ENCODE measurements around the gene IGFN1.

Gene IGFN1

DNA sequence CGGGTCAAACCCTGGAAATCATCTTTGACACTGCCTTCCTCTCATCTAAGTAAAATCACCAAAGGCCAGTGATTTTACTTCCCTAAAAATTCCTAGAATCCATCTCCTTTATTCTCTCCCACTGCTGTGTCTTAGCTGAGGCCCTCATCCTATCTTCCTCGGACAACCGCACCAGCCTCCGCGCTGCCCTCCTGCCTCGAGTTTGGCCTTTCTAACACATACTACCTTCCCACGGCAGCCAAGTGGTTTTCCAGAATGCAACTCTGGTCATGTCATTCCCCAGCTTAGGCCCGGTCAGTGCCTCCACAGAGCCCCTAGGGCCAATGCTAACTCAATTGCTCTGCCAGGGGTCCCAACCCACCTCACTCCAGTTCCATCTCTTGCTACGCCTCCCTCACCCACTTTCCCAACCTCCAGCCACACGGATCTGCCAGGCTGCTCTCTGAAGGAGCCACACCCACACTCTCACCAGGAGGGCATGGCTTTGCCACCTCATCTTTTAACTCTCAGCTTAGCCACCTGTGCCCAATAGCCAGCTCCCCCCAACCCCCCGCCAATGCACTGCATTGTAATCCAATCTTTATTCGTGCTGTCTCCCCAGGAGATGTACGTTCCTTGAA, 43.1 kb upstream of the IGFN1 start:
- Histone ChIP-seq H3K36me3 (peaks cover 100% of the 10 kb centered on the region), H3K27me3 (ENCODE audit: insufficient read depth, low read depth, severe bottlenecking) (no peaks in the 10 kb centered on the region), H3K9me3 (ENCODE audit: severe bottlenecking) (no peaks in the 10 kb centered on the region), H3K27ac (no peak overlapping the region), H3K4me3 (ENCODE audit: low read depth, low read length) (no peak overlapping the region)
- TF ChIP-seq, protein P1, sequence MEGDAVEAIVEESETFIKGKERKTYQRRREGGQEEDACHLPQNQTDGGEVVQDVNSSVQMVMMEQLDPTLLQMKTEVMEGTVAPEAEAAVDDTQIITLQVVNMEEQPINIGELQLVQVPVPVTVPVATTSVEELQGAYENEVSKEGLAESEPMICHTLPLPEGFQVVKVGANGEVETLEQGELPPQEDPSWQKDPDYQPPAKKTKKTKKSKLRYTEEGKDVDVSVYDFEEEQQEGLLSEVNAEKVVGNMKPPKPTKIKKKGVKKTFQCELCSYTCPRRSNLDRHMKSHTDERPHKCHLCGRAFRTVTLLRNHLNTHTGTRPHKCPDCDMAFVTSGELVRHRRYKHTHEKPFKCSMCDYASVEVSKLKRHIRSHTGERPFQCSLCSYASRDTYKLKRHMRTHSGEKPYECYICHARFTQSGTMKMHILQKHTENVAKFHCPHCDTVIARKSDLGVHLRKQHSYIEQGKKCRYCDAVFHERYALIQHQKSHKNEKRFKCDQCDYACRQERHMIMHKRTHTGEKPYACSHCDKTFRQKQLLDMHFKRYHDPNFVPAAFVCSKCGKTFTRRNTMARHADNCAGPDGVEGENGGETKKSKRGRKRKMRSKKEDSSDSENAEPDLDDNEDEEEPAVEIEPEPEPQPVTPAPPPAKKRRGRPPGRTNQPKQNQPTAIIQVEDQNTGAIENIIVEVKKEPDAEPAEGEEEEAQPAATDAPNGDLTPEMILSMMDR (IDR thresholded peaks at IDR 0.05; ENCODE audit: low read depth, low read length), result no peak
- peak; percentile 8 for DNase-seq

DNA sequence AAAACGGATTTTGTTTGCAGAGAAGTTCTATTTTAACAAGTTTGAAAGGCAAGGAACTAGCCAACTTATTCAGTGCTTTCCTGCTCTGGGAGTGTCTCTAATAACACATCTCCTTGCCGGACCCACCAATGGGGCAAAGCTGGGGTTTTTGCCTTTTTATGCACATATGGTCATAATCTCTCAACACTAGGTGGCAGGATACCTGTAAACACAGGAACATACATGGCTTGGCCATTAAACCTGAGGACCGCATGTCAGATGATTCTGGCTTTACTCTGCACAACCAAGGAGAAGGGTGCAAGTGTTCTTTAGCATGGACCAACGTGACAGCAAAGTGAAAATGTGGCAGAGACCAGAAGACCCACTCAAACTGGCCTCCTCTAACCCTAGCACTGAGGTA, 41.2 kb upstream of the IGFN1 start:
- peak; percentile 65 for DNase-seq
- Histone ChIP-seq H3K4me3 (ENCODE audit: low read depth, low read length) (no peak overlapping the region), H3K9me3 (ENCODE audit: severe bottlenecking) (no peaks in the 10 kb centered on the region), H3K36me3 (peaks cover 92% of the 10 kb centered on the region), H3K27ac (no peak overlapping the region), H3K27me3 (ENCODE audit: insufficient read depth, low read depth, severe bottlenecking) (no peaks in the 10 kb centered on the region)
- TF ChIP-seq, protein P1 (IDR thresholded peaks at IDR 0.05; ENCODE audit: low read depth, low read length), result peak; percentile 88

DNA sequence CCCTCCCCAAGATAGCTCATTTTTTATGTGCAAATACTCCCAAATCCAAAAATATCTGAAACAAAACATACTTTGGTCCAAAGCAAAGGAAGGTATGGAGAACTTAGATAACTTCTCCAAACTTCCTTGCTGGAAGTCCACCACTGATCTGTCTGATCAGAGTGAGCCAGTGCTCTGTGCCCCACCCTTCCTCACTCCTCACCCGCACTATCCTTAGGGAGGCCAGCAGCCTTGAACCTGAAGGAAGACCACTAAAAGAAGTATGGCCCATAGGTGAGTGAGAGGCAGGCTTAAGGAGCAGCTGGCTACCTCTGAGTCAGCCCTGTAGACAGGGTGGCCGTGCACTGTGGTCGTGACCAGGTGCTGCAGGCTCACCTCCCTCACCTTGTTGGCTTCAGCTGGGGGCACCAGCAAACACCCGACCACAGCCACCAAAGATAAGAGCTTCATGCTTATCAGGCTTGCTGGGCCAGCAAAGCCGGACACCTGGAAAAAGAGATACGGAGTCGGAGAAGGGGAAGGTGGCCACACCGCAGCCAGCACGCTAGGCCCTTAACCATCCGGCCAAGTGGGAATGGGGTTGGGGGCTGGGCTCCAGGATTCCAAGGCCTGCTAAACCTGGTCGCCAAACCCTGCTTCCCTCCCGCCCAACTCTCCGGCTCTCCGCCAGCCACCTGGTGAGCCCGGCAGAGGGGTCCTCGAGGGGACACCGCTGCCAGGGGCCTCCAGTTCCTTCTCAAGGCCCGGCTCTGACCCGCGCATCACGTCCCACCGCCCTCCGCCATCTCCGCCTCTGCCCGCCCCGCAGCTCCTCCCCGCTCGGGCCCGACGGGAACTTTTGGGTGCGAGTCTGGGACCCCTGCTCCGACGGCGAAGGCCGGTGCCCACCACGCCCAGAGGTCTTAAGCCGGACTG, 36.9 kb upstream of the IGFN1 start:
- Histone ChIP-seq H3K4me3 (ENCODE audit: low read depth, low read length) (peak overlapping the region; percentile 65), H3K9me3 (ENCODE audit: severe bottlenecking) (peaks cover 3% of the 10 kb centered on the region), H3K27ac (peak overlapping the region; percentile 85), H3K36me3 (peaks cover 48% of the 10 kb centered on the region), H3K27me3 (ENCODE audit: insufficient read depth, low read depth, severe bottlenecking) (no peaks in the 10 kb centered on the region)
- no peak for DNase-seq
- TF ChIP-seq, protein P1 (IDR thresholded peaks at IDR 0.05; ENCODE audit: low read depth, low read length), result no peak

DNA sequence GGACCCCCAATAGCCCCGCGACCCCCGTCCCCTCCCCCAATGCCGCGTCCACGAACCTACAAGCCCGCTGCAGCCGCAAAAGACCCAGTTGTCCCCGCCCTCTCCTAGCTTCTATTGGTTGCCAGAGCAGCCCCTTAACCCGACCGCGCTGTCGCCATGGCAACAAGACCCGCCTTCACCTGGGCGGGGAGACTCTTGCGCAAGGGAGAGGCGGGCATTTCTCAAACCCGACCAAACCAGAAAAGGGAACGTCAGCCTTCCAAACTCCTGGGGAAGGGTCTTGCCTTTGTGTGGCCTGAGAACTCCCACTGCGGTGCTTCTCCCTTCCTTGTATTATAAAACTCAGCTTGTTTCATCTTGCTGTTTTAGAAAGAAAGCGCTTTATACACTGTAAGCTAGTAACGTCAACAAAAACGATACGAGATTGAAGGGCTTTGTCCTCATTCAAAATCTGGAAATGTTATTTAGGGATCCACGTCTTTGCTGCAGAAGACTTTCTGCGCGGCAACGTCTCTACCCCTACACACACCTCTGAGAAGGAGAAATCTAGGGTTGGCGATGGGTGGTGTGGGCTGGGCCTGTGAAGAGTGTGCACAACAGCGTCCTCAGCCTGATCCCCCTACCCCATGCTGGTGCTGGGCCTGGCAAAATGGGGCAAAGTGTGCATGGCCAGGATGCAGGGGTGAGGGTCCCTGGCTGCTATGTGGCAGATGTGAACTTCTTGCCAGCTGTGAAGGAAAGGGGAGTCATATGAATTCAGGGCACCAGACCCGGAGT, 36.0 kb upstream of the IGFN1 start, which contains the start of gene TMEM9:
Gene TMEM9 (minus strand): TSS at position 86 of the 777 bp plus-strand sequence. CDS start 551 bp downstream, outside the sequence.
- peak within 1 kb of the TSS; percentile 85 for H3K27ac ChIP-seq
- peak; percentile 100 for DNase-seq
- TF ChIP-seq, protein P1 (IDR thresholded peaks at IDR 0.05; ENCODE audit: low read depth, low read length), result no peak
- H3K36me3 ChIP-seq, result peaks cover 40% of the 10 kb centered on the region
- H3K27me3 ChIP-seq (ENCODE audit: insufficient read depth, low read depth, severe bottlenecking), result no peaks in the 10 kb centered on the region
- peak within 1 kb of the TSS; percentile 65 for H3K4me3 ChIP-seq (ENCODE audit: low read depth, low read length)
- peaks cover 3% of the 10 kb centered on the region for H3K9me3 ChIP-seq (ENCODE audit: severe bottlenecking)

DNA sequence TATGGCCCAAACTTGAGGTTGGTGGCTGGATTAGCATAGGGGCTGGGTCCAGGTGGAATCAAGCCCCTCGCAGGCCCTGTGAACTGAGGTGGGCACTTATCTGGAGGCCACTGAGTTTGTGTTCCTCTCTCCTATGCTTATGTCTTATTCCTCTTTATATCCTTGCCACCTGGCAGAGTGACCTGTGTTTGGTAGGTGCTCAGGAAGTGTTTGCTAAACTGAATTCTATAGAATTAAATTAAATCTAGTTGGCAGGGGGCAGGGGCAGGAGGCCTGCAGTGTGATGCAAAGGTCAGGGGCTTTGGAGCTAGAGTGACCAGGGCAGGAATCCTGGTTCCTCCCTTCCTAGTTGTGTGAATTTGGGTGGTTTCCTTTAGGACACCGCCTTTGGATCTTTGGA, 35.3 kb upstream of the IGFN1 start:
- TF ChIP-seq, protein P1 (IDR thresholded peaks at IDR 0.05; ENCODE audit: low read depth, low read length), result no peak
- Histone ChIP-seq H3K27me3 (ENCODE audit: insufficient read depth, low read depth, severe bottlenecking) (no peaks in the 10 kb centered on the region), H3K36me3 (peaks cover 32% of the 10 kb centered on the region), H3K9me3 (ENCODE audit: severe bottlenecking) (peaks cover 3% of the 10 kb centered on the region), H3K4me3 (ENCODE audit: low read depth, low read length) (no peak overlapping the region), H3K27ac (no peak overlapping the region)
- no peak for DNase-seq

Measured in WERI-Rb-1 (cell line).